Measurements from ENCODE around the gene FOXC2. TPM values are rescaled to one million over a fixed set of nuclear protein-coding genes. Genes with fewer than 3 reads are reported as not detected.

The FOXC2 gene
- polyA plus RNA-seq, 1 donor (not counting 4 experiments of a cell fraction or from before 2014, with no cell fraction given), result not detected

GRCh38 chr16:86595983-86596605 is 29.5 kb downstream of the FOXC2 start:
- H3K36me3 ChIP-seq (ENCODE audit: control insufficient read depth in 2 of 2, extremely low read depth in 1 of 2, insufficient read depth in 2 of 2, low read length in 2 of 2), result no peaks in the 10 kb centered on the region
- H3K4me3 ChIP-seq (ENCODE audit: control insufficient read depth in 2 of 3, extremely low read depth in 1 of 3, insufficient read depth in 2 of 3, low read depth in 1 of 3, low read length in 3 of 3), result no peak overlapping the region
- FAIRE-seq (no peak), DNase-seq (ENCODE audit: low read depth, low spot score) (no peak)
- no peaks in the 10 kb centered on the region for H3K79me2 ChIP-seq (ENCODE audit: control insufficient read depth, insufficient read depth, low read length)
- no peak for TF ChIP-seq EZH2 (IDR thresholded peaks at IDR 0.05; ENCODE audit: low read length)
- no peak for TF ChIP-seq CTCF (optimal IDR thresholded peaks at IDR 0.05 in 1 of 3, IDR thresholded peaks at IDR 0.05 in 1 of 3, conservative IDR thresholded peaks at IDR 0.05 in 1 of 3; ENCODE audit: extremely low read depth in 1 of 3, insufficient read depth in 2 of 3, low read length in 3 of 3)
- no peaks in the 10 kb centered on the region for H4K20me1 ChIP-seq (ENCODE audit: control insufficient read depth, extremely low read depth, insufficient read depth, low read length)
- H3K9me3 ChIP-seq (ENCODE audit: control insufficient read depth, low read depth, low read length), result no peaks in the 10 kb centered on the region
- H3K4me1 ChIP-seq (ENCODE audit: control insufficient read depth, extremely low read depth, insufficient read depth, low read length), result no peaks in the 10 kb centered on the region
- dilution Hi-C loops (cut with MboI; ENCODE audit: extremely low pct_ligation_motif_present, low sequenced_read_pairs), result no loop called here
- H3K9ac ChIP-seq (ENCODE audit: control insufficient read depth, extremely low read depth, insufficient read depth, low read length), result no peak overlapping the region
- H2AFZ ChIP-seq (ENCODE audit: control insufficient read depth, low read length), result no peak overlapping the region
- H3K4me2 ChIP-seq (ENCODE audit: control insufficient read depth, extremely low read depth, insufficient read depth, low read depth, low read length), result no peak overlapping the region
- no peaks in the 10 kb centered on the region for H3K9me1 ChIP-seq (ENCODE audit: control insufficient read depth, extremely low read depth, insufficient read depth, low read length)
- H3K27ac ChIP-seq (ENCODE audit: control insufficient read depth, insufficient read depth, low read length), result no peak overlapping the region
- peaks cover 47% of the 10 kb centered on the region for H3K27me3 ChIP-seq (ENCODE audit: control insufficient read depth, extremely low read depth, insufficient read depth, low read length)

- no peaks in the 10 kb centered on the region for H3K36me3 ChIP-seq (ENCODE audit: control insufficient read depth in 2 of 2, extremely low read depth in 1 of 2, insufficient read depth in 2 of 2, low read length in 2 of 2)
- H3K9ac ChIP-seq (ENCODE audit: control insufficient read depth, extremely low read depth, insufficient read depth, low read length), result no peak overlapping the region
- dilution Hi-C loops (cut with MboI; ENCODE audit: extremely low pct_ligation_motif_present, low sequenced_read_pairs), result no loop called here
- no peaks in the 10 kb centered on the region for H3K9me3 ChIP-seq (ENCODE audit: control insufficient read depth, low read depth, low read length)
- no peaks in the 10 kb centered on the region for H4K20me1 ChIP-seq (ENCODE audit: control insufficient read depth, extremely low read depth, insufficient read depth, low read length)
- no peak overlapping the region for H3K4me2 ChIP-seq (ENCODE audit: control insufficient read depth, extremely low read depth, insufficient read depth, low read depth, low read length)
- no peaks in the 10 kb centered on the region for H3K79me2 ChIP-seq (ENCODE audit: control insufficient read depth, insufficient read depth, low read length)
- no peak overlapping the region for H2AFZ ChIP-seq (ENCODE audit: control insufficient read depth, low read length)
- H3K27me3 ChIP-seq (ENCODE audit: control insufficient read depth, extremely low read depth, insufficient read depth, low read length), result peaks cover 47% of the 10 kb centered on the region
- FAIRE-seq, result no peak
- no peak overlapping the region for H3K27ac ChIP-seq (ENCODE audit: control insufficient read depth, insufficient read depth, low read length)
- no peaks in the 10 kb centered on the region for H3K4me1 ChIP-seq (ENCODE audit: control insufficient read depth, extremely low read depth, insufficient read depth, low read length)
- TF ChIP-seq CTCF (optimal IDR thresholded peaks at IDR 0.05 in 1 of 3, IDR thresholded peaks at IDR 0.05 in 1 of 3, conservative IDR thresholded peaks at IDR 0.05 in 1 of 3; ENCODE audit: extremely low read depth in 1 of 3, insufficient read depth in 2 of 3, low read length in 3 of 3), result no peak
- no peak for TF ChIP-seq EZH2 (IDR thresholded peaks at IDR 0.05; ENCODE audit: low read length)
- no peak overlapping the region for H3K4me3 ChIP-seq (ENCODE audit: control insufficient read depth in 2 of 3, extremely low read depth in 1 of 3, insufficient read depth in 2 of 3, low read depth in 1 of 3, low read length in 3 of 3)
- H3K9me1 ChIP-seq (ENCODE audit: control insufficient read depth, extremely low read depth, insufficient read depth, low read length), result no peaks in the 10 kb centered on the region
- DNase-seq (ENCODE audit: low read depth, low spot score), result no peak
Measured at GRCh38 chr16:86597126-86597879, 30.7 kb downstream of the FOXC2 start.
